Endometrial microvascular endothelial cells (primary cell): ENCODE data around the gene SPNS3. TPM values are rescaled to one million over a fixed set of nuclear protein-coding genes. Genes with fewer than 3 reads are reported as not detected.

Experiments used
- in situ Hi-C: cut with HindIII; loops from 2 replicates; pipeline ENCODE4 v1.10.0; 2017; ENCODE audit warnings: low sequenced_read_pairs, low pct_unique_long_range_greater_than_20kb; ENCODE audit errors: inconsistent ontology term
- total RNA-seq: library from RNA; depleted of rRNA; stranded (reverse); fragments of >200 nt; gene quantifications from one replicate; pipeline ENCODE4 v1.2.3, GENCODE V29; 2015; ENCODE audit errors: inconsistent ontology term

SPNS3 gene
- total RNA-seq, 1 donor from 2014 or later: 0.65 TPM

- in situ Hi-C loops: no loop called here
These were observed 20.3 kb downstream of the SPNS3 start for GRCh38 chr17:4453812-4454591.

- in situ Hi-C loops: no loop called here
These were observed 26.9 kb downstream of the SPNS3 start for GRCh38 chr17:4460661-4461060.

- in situ Hi-C loops: no loop called here
These were observed 30.2 kb downstream of the SPNS3 start for GRCh38 chr17:4463818-4464476.

- in situ Hi-C loops: no loop called here
These were observed 32.0 kb downstream of the SPNS3 start for GRCh38 chr17:4465786-4466185.

- in situ Hi-C loops: no loop called here
These were observed 33.5 kb downstream of the SPNS3 start for GRCh38 chr17:4467287-4467686.

- in situ Hi-C loops: no loop called here
These were observed 35.8 kb downstream of the SPNS3 start for GRCh38 chr17:4469552-4469951.

- in situ Hi-C loops: no loop called here
These were observed 38.5 kb downstream of the SPNS3 start for GRCh38 chr17:4472286-4472685.

- in situ Hi-C loops: no loop called here
These were observed 40.4 kb downstream of the SPNS3 start for GRCh38 chr17:4474093-4474492.

- in situ Hi-C loops: no loop called here
These were observed 41.3 kb downstream of the SPNS3 start for GRCh38 chr17:4475001-4475400.

- in situ Hi-C loops: no loop called here
These were observed 41.7 kb downstream of the SPNS3 start for GRCh38 chr17:4475463-4475862.

- in situ Hi-C loops: no loop called here
These were observed 42.3 kb downstream of the SPNS3 start for GRCh38 chr17:4476017-4476416.

- in situ Hi-C loops: no loop called here
These were observed 42.9 kb downstream of the SPNS3 start for GRCh38 chr17:4476511-4477070.

- in situ Hi-C loops: no loop called here
These were observed 43.6 kb downstream of the SPNS3 start for GRCh38 chr17:4477255-4477791.

- in situ Hi-C loops: no loop called here
These were observed 44.6 kb downstream of the SPNS3 start for GRCh38 chr17:4478318-4478830.

GRCh38 chr17:4479340-4479981 lies 45.7 kb downstream of the SPNS3 start:
- in situ Hi-C loops: no loop called here

- in situ Hi-C loops: no loop called here
These were observed 46.4 kb downstream of the SPNS3 start for GRCh38 chr17:4479982-4480751.

GRCh38 chr17:4480929-4481898 lies 47.5 kb downstream of the SPNS3 start:
- in situ Hi-C loops: no loop called here
